ENCODE measurements around the gene HS3ST6.
A peak's percentile ranks its signal among the peaks of the same experiment; 100 is the strongest.
"Not testable (repeated sequence)": the region's sequence is repeated elsewhere in the genome, so short reads cannot be mapped to it uniquely, and the experiment has no call there.

HS3ST6 gene

DNA sequence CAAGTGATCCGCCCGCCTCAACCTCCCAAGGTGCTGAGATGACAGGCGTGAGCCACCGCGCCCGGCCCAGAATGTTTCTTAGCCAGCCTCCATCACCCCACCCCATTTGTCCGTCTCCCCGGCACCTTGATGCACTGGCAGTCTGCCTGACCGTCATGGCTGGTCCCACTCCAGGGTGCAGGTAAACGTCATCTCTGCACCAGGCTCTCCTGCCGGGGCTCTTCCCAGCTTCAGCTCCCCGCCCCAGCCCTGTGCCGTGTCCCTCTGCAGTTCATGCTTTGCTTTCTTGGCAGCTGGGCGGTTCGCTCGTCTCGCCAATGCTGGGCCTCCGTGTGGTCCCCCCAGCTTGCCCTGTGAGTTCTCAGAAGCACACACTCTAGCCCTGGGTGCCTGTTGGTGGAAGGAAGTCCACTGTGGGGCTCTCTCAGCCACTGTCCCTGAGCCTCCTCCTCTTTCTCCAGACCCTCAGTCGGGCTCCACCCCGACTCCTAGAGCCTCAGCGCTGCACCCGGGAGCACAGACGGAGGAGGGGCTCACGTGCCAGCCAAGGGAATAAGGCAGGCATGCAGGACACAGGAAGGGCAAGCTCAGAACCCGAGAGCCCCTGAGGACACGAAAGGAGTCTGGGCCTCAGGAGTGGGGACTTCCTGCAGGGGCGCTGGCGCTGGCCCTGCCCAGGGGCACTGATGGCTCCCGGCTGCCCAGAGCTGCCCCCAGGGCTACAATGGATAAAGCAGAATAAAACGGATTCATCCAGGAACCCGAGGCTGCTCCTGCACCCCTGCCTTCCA, 12.0 kb downstream of the HS3ST6 start:
- no peak for DNase-seq

DNA sequence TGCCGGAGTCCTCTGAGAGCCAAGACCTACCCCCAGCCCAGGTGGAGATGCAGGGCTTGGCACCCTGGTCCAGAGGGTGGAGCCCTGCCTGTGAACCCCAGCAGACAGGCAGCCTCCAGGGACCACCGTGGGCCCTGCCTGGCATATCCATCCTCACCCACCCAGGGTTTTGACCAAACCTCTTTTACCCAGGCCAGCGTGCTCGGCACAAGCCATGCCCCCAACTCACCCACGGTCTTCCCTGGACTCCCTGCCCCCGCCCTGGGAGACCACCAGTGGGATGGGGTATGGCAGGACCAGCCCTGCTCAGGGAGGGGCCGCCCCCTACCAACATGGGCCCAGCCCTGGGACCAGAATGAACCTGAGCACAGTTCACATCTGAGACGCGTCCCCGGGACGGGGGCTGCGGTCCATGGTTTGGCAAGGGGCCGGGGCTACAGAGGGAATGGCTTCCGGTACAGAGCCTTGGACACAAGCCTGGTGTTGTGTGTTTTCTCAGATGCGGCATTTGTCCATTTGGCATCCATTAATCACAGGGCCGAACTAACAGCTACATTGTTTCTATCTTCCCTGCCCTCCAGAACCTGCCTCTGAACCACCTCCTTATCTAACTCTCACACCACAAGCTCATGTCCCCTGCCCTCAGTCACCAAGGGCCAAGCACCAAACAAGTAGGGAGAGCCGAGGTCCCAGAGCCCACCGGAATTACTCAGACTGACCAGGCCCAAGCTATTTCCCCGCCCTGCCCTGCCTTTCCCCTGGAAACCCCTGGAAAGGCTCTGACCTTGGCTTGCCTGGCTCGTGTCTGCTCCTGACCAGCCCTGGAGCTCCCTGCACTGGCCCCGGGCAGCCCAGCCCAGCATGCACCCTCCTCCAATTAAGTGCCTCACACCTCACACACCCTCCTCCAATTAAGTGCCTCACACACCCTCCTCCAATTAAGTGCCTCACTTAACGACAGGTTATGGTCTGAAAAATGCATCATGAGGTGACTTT, 14.1 kb downstream of the HS3ST6 start:
- no peak for DNase-seq

- DNase-seq, result no peak
Observed at GRCh38 chr16:1903220-1903574, 15.0 kb downstream of the HS3ST6 start.

DNA sequence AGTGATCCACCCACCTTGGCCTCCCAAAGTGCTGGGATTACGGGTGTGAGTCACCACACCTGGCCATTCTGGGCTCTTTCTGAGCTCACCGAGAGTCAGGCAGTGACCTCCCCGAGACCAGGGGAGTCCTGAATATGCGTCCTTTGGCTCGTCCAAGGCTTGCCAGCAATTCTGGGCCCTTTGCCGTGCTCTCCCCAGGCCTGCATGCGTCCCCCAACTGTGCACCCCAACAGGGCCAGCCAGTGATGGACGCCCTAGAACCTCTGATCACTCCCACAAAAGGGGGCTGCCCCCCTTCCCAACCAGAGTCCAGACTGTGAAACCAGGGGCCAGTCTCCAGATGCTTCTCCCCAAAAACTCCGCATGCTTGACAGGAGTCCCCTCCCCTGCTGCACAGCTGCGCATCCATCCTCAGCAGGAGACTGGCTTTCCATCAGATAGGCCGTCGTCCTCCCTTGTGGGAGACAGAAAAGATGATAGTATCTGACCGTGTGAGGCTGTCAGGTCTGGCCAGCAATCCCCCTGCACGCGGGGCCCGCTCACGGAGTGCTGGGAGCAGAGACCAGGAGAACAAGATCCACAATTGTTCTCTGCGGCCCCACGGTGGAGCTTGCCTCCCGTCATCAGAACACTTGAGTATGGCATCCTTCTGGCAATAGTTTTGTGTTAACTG, 15.5 kb downstream of the HS3ST6 start:
- DNase-seq, result no peak

DNA sequence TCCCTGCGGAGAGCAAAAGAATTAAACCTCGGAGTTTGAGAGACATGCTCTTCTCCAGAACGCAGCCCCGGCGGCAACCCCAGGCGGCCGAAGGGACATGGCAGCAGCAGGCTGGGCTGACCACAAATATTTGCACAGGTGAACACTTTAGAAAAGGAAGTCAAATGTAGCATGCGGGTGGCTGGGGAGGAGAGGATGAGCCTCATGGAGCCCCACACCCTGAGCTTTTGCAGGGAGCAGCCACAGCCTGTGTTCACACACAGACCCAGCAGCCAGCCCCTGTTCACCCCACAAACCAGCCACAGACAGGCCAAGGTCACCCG, 17.8 kb downstream of the HS3ST6 start:
- DNase-seq, result no peak

GRCh38 chr16:1899641-1900451, 18.4 kb downstream of the HS3ST6 start:
- no peak for DNase-seq

DNA sequence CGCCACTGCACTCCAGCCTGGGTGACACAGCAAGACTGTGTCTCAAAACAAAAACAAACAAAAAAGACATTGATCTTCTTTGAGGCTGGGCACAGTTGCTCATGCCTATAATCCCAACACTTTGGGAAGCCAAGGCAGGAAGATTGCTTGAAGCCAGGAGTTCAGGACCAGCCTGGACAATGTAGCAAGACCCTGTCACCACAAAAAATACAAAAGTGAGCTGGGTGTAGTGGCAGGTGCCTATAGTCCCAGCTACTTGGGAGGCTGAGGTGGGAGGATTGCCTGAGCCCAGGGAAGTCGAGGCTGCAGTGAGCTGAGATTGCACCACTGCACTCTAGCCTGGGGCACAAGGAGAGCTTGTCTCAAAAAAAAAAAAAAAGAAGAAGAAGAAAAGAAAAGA, 20.5 kb downstream of the HS3ST6 start:
- not testable (repeated sequence) for DNase-seq

- no peak for DNase-seq
Observed at GRCh38 chr16:1895949-1896675, 22.1 kb downstream of the HS3ST6 start.

DNA sequence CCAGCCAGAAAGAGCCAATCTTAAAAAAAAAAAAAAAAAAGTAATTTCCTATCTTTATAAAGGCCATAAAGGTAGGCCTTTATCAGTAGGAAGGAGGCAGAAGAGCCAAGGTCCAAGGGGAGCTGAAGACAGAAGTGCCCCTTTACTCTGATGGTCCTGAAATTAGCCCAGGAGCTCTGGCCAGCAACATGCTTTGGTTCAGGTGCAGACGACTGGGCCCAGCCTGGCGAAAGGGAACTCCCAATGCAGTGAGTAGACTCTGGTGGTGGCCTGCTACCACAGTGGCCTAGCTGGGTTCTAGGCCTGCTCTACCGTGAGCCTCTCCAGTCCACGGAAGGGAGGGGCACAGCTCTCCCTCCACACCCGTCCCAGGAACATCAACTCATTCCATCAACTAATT, 23.1 kb downstream of the HS3ST6 start:
- DNase-seq, result no peak

- DNase-seq, result no peak
Observed at GRCh38 chr16:1890708-1891050, 27.5 kb downstream of the HS3ST6 start.

DNA sequence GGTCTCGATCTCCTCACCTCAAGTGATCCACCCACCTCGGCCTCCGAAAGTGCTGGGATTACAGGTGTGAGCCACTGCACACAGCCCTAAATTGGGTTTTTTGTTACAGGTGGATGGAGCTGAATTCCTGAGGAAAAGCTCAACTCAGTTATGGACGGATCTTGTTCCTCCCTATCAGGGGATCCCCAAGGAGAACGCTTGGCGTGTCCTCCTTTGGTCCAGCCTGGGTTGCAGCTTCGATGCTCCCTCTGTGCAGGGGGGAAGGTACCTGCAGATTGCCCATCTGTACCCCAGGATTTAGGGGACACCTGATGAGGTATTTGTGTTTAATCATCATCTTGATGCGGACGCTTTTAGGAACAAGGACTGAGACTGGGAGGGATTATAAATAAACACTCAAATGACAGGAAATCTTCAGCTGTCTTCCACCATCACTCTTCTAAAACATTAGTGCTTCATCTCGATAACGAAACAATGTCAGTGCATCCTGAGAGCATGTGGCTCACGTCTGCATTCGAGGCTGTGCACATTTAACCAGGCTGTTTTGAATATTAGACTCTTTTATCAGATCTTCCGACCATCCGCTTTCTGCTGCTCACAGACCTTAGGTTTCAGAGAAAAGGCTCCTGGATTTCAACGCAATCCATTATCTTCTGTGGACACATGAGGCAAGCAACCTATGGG, 28.0 kb downstream of the HS3ST6 start:
- DNase-seq, result no peak

GRCh38 chr16:1887711-1888354, 30.4 kb downstream of the HS3ST6 start:
- DNase-seq, result no peak

DNA sequence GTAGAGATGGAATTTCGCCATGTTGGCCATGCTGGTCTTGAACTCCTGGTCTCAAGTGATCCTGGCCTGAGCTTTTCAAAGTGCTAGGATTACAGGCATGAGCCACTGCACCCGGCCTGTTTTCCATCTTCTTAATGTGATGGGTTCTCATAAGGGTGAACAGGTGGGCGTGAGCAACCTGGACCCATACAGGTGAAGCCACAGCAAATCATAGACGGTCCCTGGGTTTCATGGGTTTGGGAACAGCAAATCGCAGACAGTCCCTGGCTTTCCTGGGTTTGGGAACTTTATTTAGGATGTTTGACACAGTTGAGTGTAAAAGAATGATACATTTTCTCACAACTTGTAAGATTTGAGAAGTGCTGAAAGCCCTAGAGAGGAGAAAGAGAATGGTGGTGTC, 33.3 kb downstream of the HS3ST6 start:
- no peak for DNase-seq

- DNase-seq, result peak; percentile 9
Observed at GRCh38 chr16:1884155-1884760, 34.0 kb downstream of the HS3ST6 start.

DNA sequence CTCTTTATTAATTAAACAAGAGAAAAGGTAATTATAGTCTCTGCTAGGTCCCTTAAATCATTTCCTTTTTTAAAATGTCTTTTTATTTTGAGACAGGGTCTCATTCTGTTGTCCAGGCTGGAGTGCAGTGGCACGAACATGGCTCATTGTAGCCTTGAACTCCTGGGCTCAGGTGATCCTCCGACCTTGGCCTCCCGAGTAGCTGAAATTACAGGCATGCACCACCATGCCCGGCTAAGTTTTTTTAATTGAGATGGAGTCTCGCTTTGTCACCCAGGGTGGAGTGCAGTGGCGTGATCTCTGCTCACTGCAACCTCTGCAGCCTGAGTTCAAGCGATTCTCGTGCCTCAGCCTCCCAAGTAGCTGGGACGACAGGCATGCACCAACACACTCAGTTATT, 37.0 kb downstream of the HS3ST6 start:
- not testable (repeated sequence) for DNase-seq

GRCh38 chr16:1879477-1879876, 38.7 kb downstream of the HS3ST6 start:
- DNase-seq, result no peak

DNA sequence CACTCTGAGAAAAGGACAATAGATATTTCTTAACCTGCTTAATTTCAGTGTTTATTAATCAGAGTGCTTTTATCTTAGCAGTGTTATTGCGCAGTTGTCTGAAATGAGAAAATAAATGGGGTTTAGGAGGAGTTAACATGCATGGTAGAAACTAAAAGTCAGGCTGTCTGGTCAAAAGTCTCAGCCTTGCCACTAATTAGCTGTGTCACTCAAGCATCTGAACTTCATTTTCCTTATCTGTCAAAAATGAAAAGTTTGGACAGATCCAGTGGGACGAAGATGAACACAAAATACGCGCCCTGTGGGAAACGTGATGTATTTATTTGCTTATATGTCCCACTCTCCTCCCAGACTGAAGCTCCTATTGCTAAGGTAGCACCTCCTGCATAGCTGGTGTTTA, 40.0 kb downstream of the HS3ST6 start:
- DNase-seq, result no peak

- no peak for DNase-seq
Observed at GRCh38 chr16:1877804-1878203, 40.4 kb downstream of the HS3ST6 start.

- DNase-seq, result no peak
Observed at GRCh38 chr16:1877089-1877488, 41.1 kb downstream of the HS3ST6 start.

DNA sequence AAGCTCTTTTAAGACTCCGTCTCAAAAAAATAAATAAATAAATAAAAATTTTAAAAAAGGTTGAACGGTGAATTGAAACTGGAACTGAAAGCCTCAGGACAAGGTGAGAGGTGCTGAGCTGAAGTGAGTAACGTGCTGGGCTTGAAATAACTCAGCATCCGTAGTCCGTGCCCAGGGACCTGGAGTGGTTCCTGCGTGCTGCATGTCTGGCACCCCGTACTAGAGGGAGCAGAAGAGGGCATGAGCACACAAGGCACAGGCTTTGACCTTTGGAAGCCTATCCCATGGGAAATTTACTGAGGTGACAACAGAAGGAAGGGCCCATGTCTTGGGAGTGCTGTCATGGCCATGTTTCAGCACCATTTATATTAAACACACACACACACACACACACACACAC, 41.7 kb downstream of the HS3ST6 start:
- DNase-seq, result no peak

DNA sequence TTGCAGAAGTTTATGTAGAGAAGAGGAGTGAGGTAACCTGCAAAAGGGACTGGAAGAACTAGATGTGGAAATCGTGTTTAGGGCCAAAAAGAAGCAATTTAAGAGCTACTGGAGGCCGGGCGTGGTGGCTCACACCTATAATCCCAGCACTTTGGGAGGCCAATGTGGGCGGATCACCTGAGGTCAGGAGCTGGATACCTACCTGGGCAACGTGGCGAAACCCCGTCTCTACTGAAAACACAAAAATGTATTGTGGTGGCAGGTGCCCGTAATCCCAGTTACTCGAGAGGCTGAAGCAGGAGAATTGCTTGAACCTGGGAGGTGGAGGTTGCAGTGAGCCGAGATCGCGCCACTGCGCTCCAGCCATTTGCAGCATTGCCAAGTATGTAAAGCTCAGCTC, 42.1 kb downstream of the HS3ST6 start:
- not testable (repeated sequence) for DNase-seq
